ENCODE results near the gene IQGAP2. TPM values are rescaled to one million over a fixed set of nuclear protein-coding genes. Genes with fewer than 3 reads are reported as not detected.
"Not testable (repeated sequence)": the region's sequence is repeated elsewhere in the genome, so short reads cannot be mapped to it uniquely, and the experiment has no call there.

The IQGAP2 gene
- total RNA-seq, 1 donor from 2014 or later: 1.4 TPM

- no peak for DNase-seq
- H3K27me3 Mint-ChIP-seq (ENCODE audit: unreplicated experiment): no peaks in the 10 kb centered on the region
- H3K27ac Mint-ChIP-seq (ENCODE audit: unreplicated experiment): no peak overlapping the region
- H3K36me3 Mint-ChIP-seq (ENCODE audit: unreplicated experiment): no peaks in the 10 kb centered on the region
- peaks cover 8% of the 10 kb centered on the region for H3K4me1 Mint-ChIP-seq (ENCODE audit: low read depth, unreplicated experiment)
- TF ChIP-seq, protein P1, sequence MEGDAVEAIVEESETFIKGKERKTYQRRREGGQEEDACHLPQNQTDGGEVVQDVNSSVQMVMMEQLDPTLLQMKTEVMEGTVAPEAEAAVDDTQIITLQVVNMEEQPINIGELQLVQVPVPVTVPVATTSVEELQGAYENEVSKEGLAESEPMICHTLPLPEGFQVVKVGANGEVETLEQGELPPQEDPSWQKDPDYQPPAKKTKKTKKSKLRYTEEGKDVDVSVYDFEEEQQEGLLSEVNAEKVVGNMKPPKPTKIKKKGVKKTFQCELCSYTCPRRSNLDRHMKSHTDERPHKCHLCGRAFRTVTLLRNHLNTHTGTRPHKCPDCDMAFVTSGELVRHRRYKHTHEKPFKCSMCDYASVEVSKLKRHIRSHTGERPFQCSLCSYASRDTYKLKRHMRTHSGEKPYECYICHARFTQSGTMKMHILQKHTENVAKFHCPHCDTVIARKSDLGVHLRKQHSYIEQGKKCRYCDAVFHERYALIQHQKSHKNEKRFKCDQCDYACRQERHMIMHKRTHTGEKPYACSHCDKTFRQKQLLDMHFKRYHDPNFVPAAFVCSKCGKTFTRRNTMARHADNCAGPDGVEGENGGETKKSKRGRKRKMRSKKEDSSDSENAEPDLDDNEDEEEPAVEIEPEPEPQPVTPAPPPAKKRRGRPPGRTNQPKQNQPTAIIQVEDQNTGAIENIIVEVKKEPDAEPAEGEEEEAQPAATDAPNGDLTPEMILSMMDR (IDR thresholded peaks at IDR 0.05; ENCODE audit: partially characterized antibody, unreplicated experiment): no peak
- H3K9me3 Mint-ChIP-seq (ENCODE audit: unreplicated experiment): peaks cover 2% of the 10 kb centered on the region
- no peak overlapping the region for H3K4me3 Mint-ChIP-seq (ENCODE audit: unreplicated experiment)
Observed at GRCh38 chr5:76598531-76598930, 195.4 kb downstream of the IQGAP2 start.

DNA sequence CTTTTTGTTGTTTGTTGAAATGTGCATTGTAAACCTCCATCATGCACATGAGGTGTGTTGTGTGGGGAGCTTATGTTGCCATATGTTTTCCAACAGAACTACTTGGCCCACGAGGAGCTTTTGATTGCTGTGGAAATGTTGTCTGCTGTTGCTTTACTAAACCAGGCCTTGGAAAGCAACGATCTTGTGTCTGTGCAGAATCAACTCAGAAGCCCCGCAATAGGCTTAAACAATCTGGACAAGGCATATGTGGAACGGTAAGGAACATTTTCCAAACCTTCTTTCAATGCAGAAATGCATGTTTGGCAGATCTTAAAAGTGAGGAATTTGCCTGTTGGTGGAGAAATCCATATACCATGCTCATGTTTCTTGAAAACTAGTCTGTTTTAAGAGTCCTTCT is 197.6 kb downstream of the IQGAP2 start:
- Mint-ChIP-seq H3K27ac (ENCODE audit: unreplicated experiment) (no peak overlapping the region), H3K36me3 (ENCODE audit: unreplicated experiment) (no peaks in the 10 kb centered on the region), H3K4me1 (ENCODE audit: low read depth, unreplicated experiment) (no peaks in the 10 kb centered on the region), H3K27me3 (ENCODE audit: unreplicated experiment) (peaks cover 2% of the 10 kb centered on the region), H3K9me3 (ENCODE audit: unreplicated experiment) (peaks cover 2% of the 10 kb centered on the region), H3K4me3 (ENCODE audit: unreplicated experiment) (no peak overlapping the region)
- no peak for DNase-seq
- TF ChIP-seq, protein P1 (IDR thresholded peaks at IDR 0.05; ENCODE audit: partially characterized antibody, unreplicated experiment): no peak

DNA sequence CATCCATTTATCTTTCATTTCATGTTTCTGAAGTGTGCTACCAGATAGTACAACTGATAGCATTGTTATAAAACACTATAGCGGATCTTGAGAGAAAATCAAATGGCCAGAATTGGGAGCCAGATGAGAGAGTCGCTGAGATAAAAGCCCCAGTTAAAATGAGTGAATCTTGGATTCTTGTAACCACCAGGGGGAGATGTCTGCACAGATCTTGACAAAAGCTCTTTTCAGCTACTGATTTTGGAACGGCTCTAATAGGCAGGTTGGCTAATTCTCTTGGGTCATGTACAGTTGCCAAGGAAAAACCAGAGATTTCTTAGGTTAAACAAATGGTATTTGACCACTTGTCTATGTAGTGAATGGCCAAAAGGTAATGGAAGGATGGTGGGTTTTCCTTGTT is 198.4 kb downstream of the IQGAP2 start:
- no peak overlapping the region for H3K4me3 Mint-ChIP-seq (ENCODE audit: unreplicated experiment)
- TF ChIP-seq, protein P1 (IDR thresholded peaks at IDR 0.05; ENCODE audit: partially characterized antibody, unreplicated experiment): peak; percentile 88
- H3K27ac Mint-ChIP-seq (ENCODE audit: unreplicated experiment): no peak overlapping the region
- H3K36me3 Mint-ChIP-seq (ENCODE audit: unreplicated experiment): no peaks in the 10 kb centered on the region
- no peak for DNase-seq
- H3K9me3 Mint-ChIP-seq (ENCODE audit: unreplicated experiment): peaks cover 2% of the 10 kb centered on the region
- no peaks in the 10 kb centered on the region for H3K4me1 Mint-ChIP-seq (ENCODE audit: low read depth, unreplicated experiment)
- H3K27me3 Mint-ChIP-seq (ENCODE audit: unreplicated experiment): peaks cover 2% of the 10 kb centered on the region

- Mint-ChIP-seq H3K4me1 (ENCODE audit: low read depth, unreplicated experiment) (no peaks in the 10 kb centered on the region), H3K36me3 (ENCODE audit: unreplicated experiment) (no peaks in the 10 kb centered on the region), H3K27me3 (ENCODE audit: unreplicated experiment) (peaks cover 2% of the 10 kb centered on the region), H3K27ac (ENCODE audit: unreplicated experiment) (no peak overlapping the region), H3K4me3 (ENCODE audit: unreplicated experiment) (no peak overlapping the region), H3K9me3 (ENCODE audit: unreplicated experiment) (peaks cover 2% of the 10 kb centered on the region)
- no peak for DNase-seq
- TF ChIP-seq, protein P1 (IDR thresholded peaks at IDR 0.05; ENCODE audit: partially characterized antibody, unreplicated experiment): no peak
Observed at GRCh38 chr5:76602094-76602726, 199.1 kb downstream of the IQGAP2 start.

GRCh38 chr5:76603991-76604390 is 200.9 kb downstream of the IQGAP2 start:
- not testable (repeated sequence) for H3K27ac Mint-ChIP-seq (ENCODE audit: unreplicated experiment); DNase-seq; H3K4me3 Mint-ChIP-seq (ENCODE audit: unreplicated experiment); H3K27me3 Mint-ChIP-seq (ENCODE audit: unreplicated experiment); H3K4me1 Mint-ChIP-seq (ENCODE audit: low read depth, unreplicated experiment); H3K9me3 Mint-ChIP-seq (ENCODE audit: unreplicated experiment); H3K36me3 Mint-ChIP-seq (ENCODE audit: unreplicated experiment)
